Esophagus squamous epithelium (tissue), 4 donors: Measurements from ENCODE around the gene HEBP1.

Experiments
- CTCF ChIP-seq, 6 experiments: fragments of 450-650 bp in 4 of 6; fragments of 200-600 bp in 2 of 6; sonication (generic) in 2 of 6; IDR thresholded peaks; one replicate each; pipeline ENCODE4 v1.5.1; 2016 to 2019; ENCODE audit warnings: antibody characterized with exemption in 6 of 6, mild to moderate bottlenecking in 4 of 6, moderate library complexity in 4 of 6
- POLR2A ChIP-seq, 4 donors: fragments of 450-650 bp; IDR thresholded peaks; one replicate each; pipeline ENCODE4 v1.6.1; 2017; ENCODE audit warnings: antibody characterized with exemption in 4 of 4, mild to moderate bottlenecking in 4 of 4, moderate library complexity in 3 of 4

GRCh38 chr12:12973019-12973418, 27.0 kb downstream of the HEBP1 start:
- TF ChIP-seq POLR2A (IDR thresholded peaks at IDR 0.05): no peak
- no peak for TF ChIP-seq CTCF (IDR thresholded peaks at IDR 0.05)
